Coronary artery (tissue), 2 donors: ENCODE data around the gene TAS2R14.

Experiments
- DNase-seq: peaks from one replicate; pipeline ENCODE4 v3.0.0-alpha.2; 2017; ENCODE audit warnings: low spot score
- H3K27ac ChIP-seq, 2 donors: fragments of 200-600 bp; sonication (generic); one replicate each; pipeline ENCODE4 v1.5.1; 2016 to 2019
- H3K4me3 ChIP-seq: fragments of 200-600 bp; sonication (generic); 2 replicates; pipeline ENCODE4 v1.5.1; 2016; ENCODE audit warnings: mild to moderate bottlenecking, moderate library complexity
- TF ChIP-seq, protein P1 (sequence below): fragments of 200-600 bp; sonication (generic); IDR thresholded peaks from one replicate; pipeline ENCODE4 v1.5.1; 2019; ENCODE audit warnings: antibody characterized with exemption

TAS2R14 gene

DNA sequence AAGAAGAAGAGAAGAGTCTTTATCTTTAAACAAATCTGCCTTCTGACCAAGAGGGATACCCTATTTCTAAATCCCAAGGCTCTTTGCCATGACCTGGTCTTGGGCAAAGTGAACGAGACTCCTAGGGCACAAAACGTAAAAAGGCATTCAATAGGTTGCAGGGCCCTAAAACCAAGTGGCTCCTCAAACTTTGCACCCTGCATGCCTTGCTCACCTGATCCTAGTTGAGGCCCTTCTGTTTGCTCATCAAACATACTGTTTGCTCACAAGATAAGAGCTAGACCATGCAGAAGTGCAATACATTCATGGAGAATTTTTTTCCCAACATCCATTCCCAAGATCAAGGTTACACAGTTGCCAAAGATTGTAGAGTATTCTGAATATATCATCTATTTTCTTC is 47.1 kb downstream of the TAS2R14 start:
- Histone ChIP-seq H3K27ac (no peak overlapping the region), H3K4me3 (no peak overlapping the region)
- TF ChIP-seq, protein P1, sequence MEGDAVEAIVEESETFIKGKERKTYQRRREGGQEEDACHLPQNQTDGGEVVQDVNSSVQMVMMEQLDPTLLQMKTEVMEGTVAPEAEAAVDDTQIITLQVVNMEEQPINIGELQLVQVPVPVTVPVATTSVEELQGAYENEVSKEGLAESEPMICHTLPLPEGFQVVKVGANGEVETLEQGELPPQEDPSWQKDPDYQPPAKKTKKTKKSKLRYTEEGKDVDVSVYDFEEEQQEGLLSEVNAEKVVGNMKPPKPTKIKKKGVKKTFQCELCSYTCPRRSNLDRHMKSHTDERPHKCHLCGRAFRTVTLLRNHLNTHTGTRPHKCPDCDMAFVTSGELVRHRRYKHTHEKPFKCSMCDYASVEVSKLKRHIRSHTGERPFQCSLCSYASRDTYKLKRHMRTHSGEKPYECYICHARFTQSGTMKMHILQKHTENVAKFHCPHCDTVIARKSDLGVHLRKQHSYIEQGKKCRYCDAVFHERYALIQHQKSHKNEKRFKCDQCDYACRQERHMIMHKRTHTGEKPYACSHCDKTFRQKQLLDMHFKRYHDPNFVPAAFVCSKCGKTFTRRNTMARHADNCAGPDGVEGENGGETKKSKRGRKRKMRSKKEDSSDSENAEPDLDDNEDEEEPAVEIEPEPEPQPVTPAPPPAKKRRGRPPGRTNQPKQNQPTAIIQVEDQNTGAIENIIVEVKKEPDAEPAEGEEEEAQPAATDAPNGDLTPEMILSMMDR = no peak
- DNase-seq = no peak

GRCh38 chr12:10889226-10889625 is 49.8 kb downstream of the TAS2R14 start:
- Histone ChIP-seq H3K27ac (no peak overlapping the region), H3K4me3 (no peak overlapping the region)
- TF ChIP-seq, protein P1 = no peak
- no peak for DNase-seq
